ENCODE data around the gene PROSER3.

GRCh38 chr19:35780058-35780457, 22.1 kb downstream of the PROSER3 start:
- TF ChIP-seq CTCF (IDR thresholded peaks at IDR 0.05; ENCODE audit: low read depth, low read length), result no peak
- TF ChIP-seq, protein P1, sequence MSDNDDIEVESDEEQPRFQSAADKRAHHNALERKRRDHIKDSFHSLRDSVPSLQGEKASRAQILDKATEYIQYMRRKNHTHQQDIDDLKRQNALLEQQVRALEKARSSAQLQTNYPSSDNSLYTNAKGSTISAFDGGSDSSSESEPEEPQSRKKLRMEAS (IDR thresholded peaks at IDR 0.05; ENCODE audit: low read depth, low read length), result no peak

Data from NB4 (cell line).